ENCODE measurements around the gene MRPL14. TPM values are rescaled to one million over a fixed set of nuclear protein-coding genes. Genes with fewer than 3 reads are reported as not detected.

The MRPL14 gene
- total and polyA plus RNA-seq, 2 experiments from 2014 or later = 62.6 to 191 TPM

GRCh38 chr6:44101832-44102231 is 25.4 kb downstream of the MRPL14 start:
- DNase-seq (ENCODE audit: low spot score) (no peak), ATAC-seq (no peak)
- Mint-ChIP-seq H3K27ac (peak overlapping the region; percentile 8; the same call in 1 of the 2 replicates), H3K36me3 (ENCODE audit: low read depth) (peaks cover 28% of the 10 kb centered on the region), H3K27me3 (ENCODE audit: insufficient read depth, low read depth, poor library complexity) (peaks cover 13% of the 10 kb centered on the region), H3K4me1 (peaks cover 27% of the 10 kb centered on the region), H3K9me3 (no peaks in the 10 kb centered on the region), H3K4me3 (no peak overlapping the region)
- Histone ChIP-seq H3K36me3 (ENCODE audit: insufficient read depth) (no peaks in the 10 kb centered on the region), H3K4me3 (no peak overlapping the region), H3K79me2 (replicated peaks; ENCODE audit: insufficient read depth) (no peaks in the 10 kb centered on the region; the same call in 1 of the 2 replicates), H2AFZ (no peak overlapping the region), H3K4me1 (ENCODE audit: insufficient read depth) (no peaks in the 10 kb centered on the region), H3F3A (replicated peaks; ENCODE audit: low read depth) (no peaks in the 10 kb centered on the region), H3K27me3 (ENCODE audit: insufficient read depth) (no peaks in the 10 kb centered on the region), H3K27ac (ENCODE audit: low read depth) (no peak overlapping the region), H3K9me2 (ENCODE audit: insufficient read depth) (no peaks in the 10 kb centered on the region), H4K20me1 (replicated peaks; ENCODE audit: insufficient read depth) (peaks cover 38% of the 10 kb centered on the region), H3K4me2 (no peak overlapping the region)
- TF ChIP-seq ZNF462 (CRISPR knock-in tag; IDR thresholded peaks at IDR 0.05) (no peak), POLR2AphosphoS5 (IDR thresholded peaks at IDR 0.05; ENCODE audit: low read depth) (no peak), CTCF (conservative IDR thresholded peaks at IDR 0.05; ENCODE audit: low read depth in 2 of 2) (no peak), EZH2 (IDR thresholded peaks at IDR 0.05; ENCODE audit: low read depth, unreplicated experiment) (no peak), NANOG (IDR thresholded peaks at IDR 0.05; ENCODE audit: borderline replicate concordance) (no peak), JUNB (IDR thresholded peaks at IDR 0.05; ENCODE audit: unreplicated experiment) (no peak), STAT1 (IDR thresholded peaks at IDR 0.05; ENCODE audit: unreplicated experiment) (no peak), ETS1 (IDR thresholded peaks at IDR 0.05) (no peak), CREB1 (CRISPR knock-in tag; IDR thresholded peaks at IDR 0.05; ENCODE audit: low read depth) (no peak), ZNF114 (CRISPR knock-in tag; IDR thresholded peaks at IDR 0.05) (no peak), ZNF331 (CRISPR knock-in tag; IDR thresholded peaks at IDR 0.05; ENCODE audit: low read depth) (no peak), EZH2phosphoT487 (IDR thresholded peaks at IDR 0.05; ENCODE audit: unreplicated experiment) (no peak), REST (IDR thresholded peaks at IDR 0.05; ENCODE audit: unreplicated experiment) (no peak)

Data from GM23338 (cell line).